BLaER1 treated with 17β-estradiol and CSF1 and Interleukin-3, amounts not matched to agents 10 nM and 100 nM (cell line): ENCODE results near the gene GJB6.

ENCODE experiments used
- H3K27ac ChIP-seq, 11 experiments: shearing (Covaris generic); formaldehyde crosslinking; 2 replicates each; pipeline ENCODE4 v1.8.1; 2022
- H3K27me3 ChIP-seq, 11 experiments: shearing (Covaris generic); formaldehyde crosslinking; 2 replicates each; pipeline ENCODE4 v1.8.1; 2022
- H3K36me3 ChIP-seq, 11 experiments: shearing (Covaris generic); formaldehyde crosslinking; 2 replicates each; pipeline ENCODE4 v1.8.1; 2022
- H3K4me1 ChIP-seq, 10 experiments: shearing (Covaris generic); formaldehyde crosslinking; 2 replicates each; pipeline ENCODE4 v1.8.1; 2022
- H3K4me2 ChIP-seq, 11 experiments: shearing (Covaris generic); formaldehyde crosslinking; 2 replicates each; pipeline ENCODE4 v1.8.1; 2022
- H3K4me3 ChIP-seq, 10 experiments: shearing (Covaris generic); formaldehyde crosslinking; 2 replicates each; pipeline ENCODE4 v1.8.1; 2022
- H3K9ac ChIP-seq, 11 experiments: shearing (Covaris generic); formaldehyde crosslinking; 2 replicates each; pipeline ENCODE4 v1.8.1; 2022
- H3K9me3 ChIP-seq, 11 experiments: shearing (Covaris generic); formaldehyde crosslinking; replicated peaks in 1 of 11; 2 replicates each; pipeline ENCODE4 v1.8.1; 2022
- H4K20me1 ChIP-seq, 11 experiments: shearing (Covaris generic); formaldehyde crosslinking; 2 replicates each; pipeline ENCODE4 v1.8.1; 2022
- Cebpa-rat ChIP-seq, 11 experiments: shearing (Covaris generic); IDR thresholded peaks; 2 replicates each; pipeline ENCODE4 v1.8.1; 2022

Gene GJB6

GRCh38 chr13:20232556-20233277 lies 598 bp upstream of the GJB6 start:
- Histone ChIP-seq H3K4me1 (peaks cover 3 to 10% (median 8%) of the 10 kb centered on the region in 10 experiments; a peak in 12 of 20 replicates), H3K36me3 (no peaks in the 10 kb centered on the region), H3K27ac (no peak overlapping the region), H3K4me2 (peak overlapping the region; percentile 32 to 61 (median 48); a peak in 20 of 22 replicates), H3K27me3 (peaks cover 45 to 63% (median 54%) of the 10 kb centered on the region in 11 experiments), H4K20me1 (peaks cover 0 to 7% (median 0%) of the 10 kb centered on the region in 11 experiments; a peak in 1 of 22 replicates), H3K4me3 (peak overlapping the region in 8 of 10 experiments; percentile 8 to 53 (median 28); a peak in 6 of 20 replicates), H3K9ac (no peak overlapping the region), H3K9me3 (peaks cover 7 to 23% (median 13%) of the 10 kb centered on the region in 11 experiments; a peak in 19 of 22 replicates)
- no peak for TF ChIP-seq Cebpa-rat (IDR thresholded peaks at IDR 0.05)

DNA sequence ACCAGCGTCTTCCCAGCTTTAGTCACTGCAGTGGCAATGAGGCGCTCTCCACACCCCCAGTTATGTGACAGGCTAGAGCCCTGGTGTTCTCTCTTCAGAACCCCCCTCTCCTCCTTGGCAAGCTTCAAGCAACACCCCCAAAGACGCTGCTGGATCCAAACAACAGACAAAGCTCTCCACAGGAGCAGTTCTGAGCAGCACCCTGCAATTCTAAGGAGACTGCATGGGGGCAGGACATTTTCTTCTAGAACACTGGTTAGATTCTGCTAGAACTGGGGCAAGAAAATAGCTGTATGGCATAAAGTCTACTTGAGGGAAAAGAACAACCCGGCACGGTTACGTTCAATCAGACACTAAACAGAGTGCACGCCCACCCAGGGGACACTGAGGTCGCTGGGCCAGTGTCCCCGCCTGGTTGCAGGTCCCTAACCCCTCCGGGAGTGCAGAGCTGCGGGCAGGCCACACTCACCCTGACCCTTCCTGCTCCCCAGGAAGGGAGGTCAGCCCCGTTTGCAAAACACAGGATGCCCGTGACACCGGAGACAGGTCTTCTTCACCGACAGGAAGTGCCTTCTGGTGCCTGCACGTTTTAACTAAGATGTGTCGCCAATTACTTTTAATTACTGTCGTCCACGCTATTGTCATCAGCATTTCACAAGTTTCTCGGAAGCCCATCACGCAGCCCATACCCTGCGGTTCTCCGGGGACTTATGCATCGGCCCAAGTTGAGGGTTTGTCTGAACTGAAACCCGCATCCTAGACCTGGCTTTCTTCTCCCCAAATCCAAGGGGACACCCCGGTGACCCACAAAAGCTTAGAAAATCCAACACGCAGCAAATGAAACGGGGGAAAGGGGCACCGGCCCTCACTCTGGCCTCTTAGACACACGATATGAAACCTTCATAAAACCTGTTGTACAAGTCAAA lies 943 bp downstream of the GJB6 start:
- TF ChIP-seq Cebpa-rat (IDR thresholded peaks at IDR 0.05) = no peak
- H3K4me2 ChIP-seq = no peak overlapping the region
- peaks cover 0 to 7% (median 0%) of the 10 kb centered on the region in 11 experiments; a peak in 1 of 22 replicates for H4K20me1 ChIP-seq
- H3K4me1 ChIP-seq = peaks cover 3 to 10% (median 8%) of the 10 kb centered on the region in 10 experiments; a peak in 12 of 20 replicates
- H3K9ac ChIP-seq = no peak overlapping the region
- H3K27me3 ChIP-seq = peaks cover 45 to 63% (median 54%) of the 10 kb centered on the region in 11 experiments
- H3K4me3 ChIP-seq = peak overlapping the region in 2 of 10 experiments; percentile 26 to 53; a peak in 1 of 20 replicates
- no peaks in the 10 kb centered on the region for H3K36me3 ChIP-seq
- H3K27ac ChIP-seq = no peak overlapping the region
- peaks cover 7 to 23% (median 13%) of the 10 kb centered on the region in 11 experiments; a peak in 19 of 22 replicates for H3K9me3 ChIP-seq

GRCh38 chr13:20227730-20228129 lies 4.4 kb downstream of the GJB6 start:
- Histone ChIP-seq H3K27me3 (peaks cover 30 to 37% (median 34%) of the 10 kb centered on the region in 11 experiments), H3K9me3 (peaks cover 7 to 20% (median 13%) of the 10 kb centered on the region in 11 experiments; a peak in 19 of 22 replicates)
- TF ChIP-seq Cebpa-rat (IDR thresholded peaks at IDR 0.05) = no peak

DNA sequence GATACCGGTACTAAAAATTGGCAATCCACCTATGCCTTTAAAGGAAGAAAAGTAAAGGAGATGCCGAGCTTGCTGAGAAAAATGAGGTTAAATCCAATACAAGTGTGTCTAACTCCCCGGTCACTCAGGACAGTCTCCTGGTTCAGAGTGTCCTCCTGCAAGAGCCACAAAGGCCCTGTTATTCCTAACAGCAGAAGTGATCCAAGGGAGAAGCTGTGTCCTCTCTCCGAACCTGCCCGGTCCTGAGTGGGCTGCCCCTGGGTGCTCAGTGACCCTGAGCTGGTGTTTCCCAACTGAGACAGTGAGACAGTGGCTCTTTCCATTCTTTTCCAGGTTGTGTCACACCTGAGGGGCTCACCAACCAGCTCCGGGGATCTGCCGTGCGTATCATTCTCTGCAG lies 4.8 kb downstream of the GJB6 start:
- Histone ChIP-seq H4K20me1 (peaks cover 0 to 7% (median 0%) of the 10 kb centered on the region in 11 experiments; a peak in 1 of 22 replicates), H3K4me2 (no peak overlapping the region), H3K27me3 (peaks cover 25 to 33% (median 30%) of the 10 kb centered on the region in 11 experiments), H3K27ac (no peak overlapping the region), H3K4me1 (peaks cover under 1 to 6% (median 5%) of the 10 kb centered on the region in 10 experiments; a peak in 12 of 20 replicates), H3K36me3 (no peaks in the 10 kb centered on the region), H3K4me3 (no peak overlapping the region), H3K9ac (no peak overlapping the region), H3K9me3 (peaks cover 7 to 15% (median 12%) of the 10 kb centered on the region in 11 experiments; a peak in 19 of 22 replicates)
- TF ChIP-seq Cebpa-rat (IDR thresholded peaks at IDR 0.05) = no peak

More at GRCh38 chr13:20227730-20228129, 4.4 kb downstream of the GJB6 start:
- peaks cover 3 to 9% (median 8%) of the 10 kb centered on the region in 10 experiments; a peak in 12 of 20 replicates for H3K4me1 ChIP-seq
- no peak overlapping the region for H3K27ac ChIP-seq
- H3K4me2 ChIP-seq = no peak overlapping the region
- no peak overlapping the region for H3K4me3 ChIP-seq
- H3K36me3 ChIP-seq = no peaks in the 10 kb centered on the region
- H3K9ac ChIP-seq = no peak overlapping the region
- peaks cover 0 to 7% (median 0%) of the 10 kb centered on the region in 11 experiments; a peak in 1 of 22 replicates for H4K20me1 ChIP-seq

GRCh38 chr13:20222553-20222952 lies 9.6 kb downstream of the GJB6 start:
- Histone ChIP-seq H4K20me1 (no peaks in the 10 kb centered on the region), H3K27me3 (no peaks in the 10 kb centered on the region), H3K4me2 (no peak overlapping the region), H3K4me3 (no peak overlapping the region), H3K9ac (no peak overlapping the region), H3K4me1 (peaks cover 0 to 21% (median 0%) of the 10 kb centered on the region in 10 experiments; a peak in 4 of 20 replicates), H3K27ac (no peak overlapping the region), H3K9me3 (peaks cover 0 to 16% (median 5%) of the 10 kb centered on the region in 11 experiments; a peak in 6 of 22 replicates), H3K36me3 (no peaks in the 10 kb centered on the region)
- TF ChIP-seq Cebpa-rat (IDR thresholded peaks at IDR 0.05) = no peak

- no peak overlapping the region for H3K9ac ChIP-seq
- H3K9me3 ChIP-seq = peaks cover 0 to 16% (median 5%) of the 10 kb centered on the region in 11 experiments; a peak in 6 of 22 replicates
- no peaks in the 10 kb centered on the region for H3K36me3 ChIP-seq
- peaks cover 0 to 21% (median 0%) of the 10 kb centered on the region in 10 experiments; a peak in 4 of 20 replicates for H3K4me1 ChIP-seq
- H3K4me2 ChIP-seq = peak overlapping the region in 6 of 11 experiments; percentile 8 to 46 (median 20); a peak in 7 of 22 replicates
- H3K27me3 ChIP-seq = no peaks in the 10 kb centered on the region
- no peaks in the 10 kb centered on the region for H4K20me1 ChIP-seq
- peak in 8 of 11 experiments; percentile 6 to 56 (median 37); a peak in 12 of 22 replicates for TF ChIP-seq Cebpa-rat (IDR thresholded peaks at IDR 0.05)
- H3K4me3 ChIP-seq = no peak overlapping the region
- peak overlapping the region in 1 of 11 experiments; percentile 28; a peak in 1 of 22 replicates for H3K27ac ChIP-seq
Observed at GRCh38 chr13:20221772-20222171, 10.3 kb downstream of the GJB6 start.

DNA sequence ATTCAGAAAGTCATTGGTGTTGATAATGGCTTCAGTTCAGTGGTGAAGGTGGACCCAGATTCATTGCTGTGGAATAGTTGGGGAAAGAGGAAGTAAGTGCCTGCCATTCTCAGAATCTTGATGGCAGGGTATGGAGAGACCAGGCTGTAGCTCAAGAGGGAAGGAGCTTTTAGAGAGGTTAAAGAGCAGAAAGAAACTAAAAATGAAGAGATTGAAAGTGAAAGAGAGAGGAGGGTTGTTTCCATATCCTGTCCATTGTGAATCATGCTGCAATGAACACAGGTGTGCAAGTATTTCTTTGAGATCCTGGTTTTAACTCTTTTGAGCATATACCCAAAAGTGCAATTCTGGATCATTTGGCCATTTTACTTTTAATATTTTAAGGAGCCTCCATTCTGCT lies 12.5 kb downstream of the GJB6 start:
- no peak overlapping the region for H3K27ac ChIP-seq
- no peaks in the 10 kb centered on the region for H4K20me1 ChIP-seq
- H3K27me3 ChIP-seq = no peaks in the 10 kb centered on the region
- no peak overlapping the region for H3K4me3 ChIP-seq
- H3K4me2 ChIP-seq = peak overlapping the region in 1 of 11 experiments; percentile 39; a peak in 1 of 22 replicates
- H3K9ac ChIP-seq = no peak overlapping the region
- no peak for TF ChIP-seq Cebpa-rat (IDR thresholded peaks at IDR 0.05)
- H3K4me1 ChIP-seq = peaks cover 0 to 21% (median 0%) of the 10 kb centered on the region in 10 experiments; a peak in 4 of 20 replicates
- no peaks in the 10 kb centered on the region for H3K36me3 ChIP-seq
- peaks cover 0 to 16% (median 5%) of the 10 kb centered on the region in 11 experiments; a peak in 8 of 22 replicates for H3K9me3 ChIP-seq

GRCh38 chr13:20217168-20217567 lies 15.0 kb downstream of the GJB6 start:
- no peaks in the 10 kb centered on the region for H4K20me1 ChIP-seq
- H3K27ac ChIP-seq = no peak overlapping the region
- H3K9ac ChIP-seq = no peak overlapping the region
- no peak for TF ChIP-seq Cebpa-rat (IDR thresholded peaks at IDR 0.05)
- H3K4me3 ChIP-seq = no peak overlapping the region
- H3K27me3 ChIP-seq = no peaks in the 10 kb centered on the region
- H3K4me1 ChIP-seq = peaks cover 0 to 21% (median 0%) of the 10 kb centered on the region in 10 experiments; a peak in 4 of 20 replicates
- no peak overlapping the region for H3K4me2 ChIP-seq
- peaks cover 5 to 35% (median 19%) of the 10 kb centered on the region in 11 experiments; a peak in 17 of 22 replicates for H3K9me3 ChIP-seq
- no peaks in the 10 kb centered on the region for H3K36me3 ChIP-seq
